ENCODE data around the gene RALGPS2. TPM values are rescaled to one million over a fixed set of nuclear protein-coding genes. Genes with fewer than 3 reads are reported as not detected.

Gene RALGPS2
- total RNA-seq, 1 donor from 2014 or later: 78.7 TPM

- Histone ChIP-seq H2AFZ (replicated peaks) (no peak overlapping the region), H3K27ac (no peak overlapping the region), H3K36me3 (no peaks in the 10 kb centered on the region), H3K4me2 (no peak overlapping the region), H3F3A (ENCODE audit: low read depth) (no peaks in the 10 kb centered on the region), H4K20me1 (ENCODE audit: low read depth) (no peaks in the 10 kb centered on the region), H3K4me3 (no peak overlapping the region), H3K9ac (no peak overlapping the region), H3K9me3 (ENCODE audit: low read depth) (no peaks in the 10 kb centered on the region), H3K79me2 (ENCODE audit: low read depth) (no peaks in the 10 kb centered on the region), H3K27me3 (no peaks in the 10 kb centered on the region), H3K4me1 (no peaks in the 10 kb centered on the region)
- H3K9me3 Mint-ChIP-seq: no peaks in the 10 kb centered on the region
- no peak overlapping the region for H3K27ac Mint-ChIP-seq
- H3K36me3 Mint-ChIP-seq: peaks cover 8% of the 10 kb centered on the region
- no peaks in the 10 kb centered on the region for H3K27me3 Mint-ChIP-seq (ENCODE audit: insufficient read depth, low read depth)
- DNase-seq (ENCODE audit: low spot score): no peak
- no peak for TF ChIP-seq EZH2phosphoT487 (IDR thresholded peaks at IDR 0.05)
- TF ChIP-seq CTCF (IDR thresholded peaks at IDR 0.05): no peak
- no peak for TF ChIP-seq EZH2 (IDR thresholded peaks at IDR 0.05)
- H3K4me3 Mint-ChIP-seq: no peak overlapping the region
- H3K4me1 Mint-ChIP-seq: no peaks in the 10 kb centered on the region
Measured at GRCh38 chr1:178862864-178863263, 137.8 kb downstream of the RALGPS2 start.

- TF ChIP-seq EZH2phosphoT487 (IDR thresholded peaks at IDR 0.05): no peak
- no peak for TF ChIP-seq EZH2 (IDR thresholded peaks at IDR 0.05)
- no peak for TF ChIP-seq CTCF (IDR thresholded peaks at IDR 0.05)
- no peak overlapping the region for H2AFZ ChIP-seq (replicated peaks)
- peaks cover 5% of the 10 kb centered on the region for H4K20me1 ChIP-seq (ENCODE audit: low read depth)
- H3K9ac ChIP-seq: no peak overlapping the region
- Mint-ChIP-seq H3K4me3 (no peak overlapping the region), H3K9me3 (no peaks in the 10 kb centered on the region), H3K27ac (no peak overlapping the region), H3K36me3 (peaks cover 8% of the 10 kb centered on the region), H3K4me1 (peaks cover 6% of the 10 kb centered on the region), H3K27me3 (ENCODE audit: insufficient read depth, low read depth) (no peaks in the 10 kb centered on the region)
- H3K4me3 ChIP-seq: no peak overlapping the region
- H3K27me3 ChIP-seq: no peaks in the 10 kb centered on the region
- H3K4me2 ChIP-seq: no peak overlapping the region
- H3K27ac ChIP-seq: no peak overlapping the region
- no peaks in the 10 kb centered on the region for H3K9me3 ChIP-seq (ENCODE audit: low read depth)
- H3K36me3 ChIP-seq: no peaks in the 10 kb centered on the region
- H3F3A ChIP-seq (ENCODE audit: low read depth): no peaks in the 10 kb centered on the region
- H3K4me1 ChIP-seq: peaks cover 11% of the 10 kb centered on the region
- no peak for DNase-seq (ENCODE audit: low spot score)
- H3K79me2 ChIP-seq (ENCODE audit: low read depth): no peaks in the 10 kb centered on the region
Measured at GRCh38 chr1:178864326-178864725, 139.3 kb downstream of the RALGPS2 start.

- peaks cover 28% of the 10 kb centered on the region for H3K4me1 Mint-ChIP-seq
- no peaks in the 10 kb centered on the region for H3K9me3 ChIP-seq (ENCODE audit: low read depth)
- H3K27ac Mint-ChIP-seq: no peak overlapping the region
- peaks cover 37% of the 10 kb centered on the region for H3K4me1 ChIP-seq
- H3K36me3 ChIP-seq: no peaks in the 10 kb centered on the region
- no peak overlapping the region for H3K9ac ChIP-seq
- no peaks in the 10 kb centered on the region for H3K27me3 ChIP-seq
- no peaks in the 10 kb centered on the region for H3K79me2 ChIP-seq (ENCODE audit: low read depth)
- H3K9me3 Mint-ChIP-seq: no peaks in the 10 kb centered on the region
- H3K27me3 Mint-ChIP-seq (ENCODE audit: insufficient read depth, low read depth): no peaks in the 10 kb centered on the region
- H4K20me1 ChIP-seq (ENCODE audit: low read depth): peaks cover 20% of the 10 kb centered on the region
- H3K4me3 Mint-ChIP-seq: no peak overlapping the region
- no peak overlapping the region for H3K4me2 ChIP-seq
- H2AFZ ChIP-seq (replicated peaks): no peak overlapping the region
- H3F3A ChIP-seq (ENCODE audit: low read depth): no peaks in the 10 kb centered on the region
- H3K27ac ChIP-seq: no peak overlapping the region
- H3K36me3 Mint-ChIP-seq: peaks cover 2% of the 10 kb centered on the region
- no peak overlapping the region for H3K4me3 ChIP-seq
- DNase-seq (ENCODE audit: low spot score): no peak
- TF ChIP-seq EZH2phosphoT487 (IDR thresholded peaks at IDR 0.05) (no peak), EZH2 (IDR thresholded peaks at IDR 0.05) (no peak), CTCF (IDR thresholded peaks at IDR 0.05) (no peak)
Measured at GRCh38 chr1:178867670-178868069, 142.6 kb downstream of the RALGPS2 start.

Measured in neural progenitor cell (in vitro differentiated cells).